Thyroid gland (tissue), 4 donors: Measurements from ENCODE around the gene SEC11C. TPM values are rescaled to one million over a fixed set of nuclear protein-coding genes. Genes with fewer than 3 reads are reported as not detected.

ENCODE experiments used
- DNase-seq, 2 donors: peaks; one replicate each; pipeline ENCODE4 v3.0.0-alpha.2; 2019
- H3K27ac ChIP-seq, 3 donors: fragments of 200-600 bp; sonication (generic); 1 replicate in 2 of 3; 2 replicates in 1 of 3; pipeline ENCODE4 v1.5.1; 2016 to 2019; ENCODE audit warnings: mild to moderate bottlenecking in 1 of 3, moderate library complexity in 1 of 3
- H3K27me3 ChIP-seq: fragments of 200-600 bp; sonication (generic); one replicate; pipeline ENCODE4 v1.5.1; 2019
- H3K36me3 ChIP-seq, 2 donors: fragments of 200-600 bp; sonication (generic); one replicate each; pipeline ENCODE4 v1.5.1; 2016 to 2019
- H3K4me1 ChIP-seq, 2 donors: fragments of 200-600 bp; sonication (generic); one replicate each; pipeline ENCODE4 v1.5.1; 2017 to 2019
- H3K4me3 ChIP-seq, 3 donors: fragments of 200-600 bp; sonication (generic); replicated peaks in 1 of 3; 1 replicate in 2 of 3; 2 replicates in 1 of 3; pipeline ENCODE4 v1.5.1; 2016; ENCODE audit warnings: mild to moderate bottlenecking in 1 of 3
- H3K9me3 ChIP-seq: fragments of 200-600 bp; sonication (generic); one replicate; pipeline ENCODE4 v1.5.1; 2017
- CTCF ChIP-seq, 6 experiments: fragments of 200-600 bp in 3 of 6; fragments of 450-650 bp in 3 of 6; sonication (generic) in 3 of 6; IDR thresholded peaks; one replicate each; pipeline ENCODE4 v1.5.1; 2016 to 2019; ENCODE audit warnings: antibody characterized with exemption in 6 of 6, mild to moderate bottlenecking in 2 of 6, inconsistent platforms in 1 of 6, moderate library complexity in 1 of 6
- POLR2A ChIP-seq, 2 donors: fragments of 450-650 bp; IDR thresholded peaks; one replicate each; pipeline ENCODE4 v1.6.1; 2017; ENCODE audit warnings: antibody characterized with exemption in 2 of 2, mild to moderate bottlenecking in 2 of 2, moderate library complexity in 1 of 2
- WGBS, 2 donors: methylation state at CpG; one replicate each; pipeline ENCODE4 v1.1.5; 2017; 5-methylcytosine and 5-hydroxymethylcytosine counted together
- intact Hi-C: fragments of 100-400 bp; cut with DNase I; formaldehyde crosslinking; loops from one replicate; pipeline ENCODE4 v1.15.1; 2023
- total RNA-seq, 4 donors: library from RNA; depleted of rRNA; stranded (reverse); fragments of >200 nt; gene quantifications; one replicate each; pipeline ENCODE4 v1.2.3, GENCODE V29; 2016

Gene SEC11C
- total RNA-seq, 4 donors from 2014 or later, result 62.2 to 198 (median 118) TPM

GRCh38 chr18:59124370-59124704 is 15.3 kb upstream of the SEC11C start:
- no peak for DNase-seq
- no peaks in the 10 kb centered on the region for H3K27me3 ChIP-seq
- H3K27ac ChIP-seq, result no peak overlapping the region
- intact Hi-C loops, result no loop called here
- no peak overlapping the region for H3K4me3 ChIP-seq
- 73 to 80% methylated on average over 1 of the region's 1 CpG for WGBS, 2 donors
- TF ChIP-seq POLR2A (IDR thresholded peaks at IDR 0.05) (no peak), CTCF (IDR thresholded peaks at IDR 0.05) (no peak)
- no peaks in the 10 kb centered on the region for H3K4me1 ChIP-seq
- no peaks in the 10 kb centered on the region for H3K9me3 ChIP-seq
- H3K36me3 ChIP-seq, result no peaks in the 10 kb centered on the region

- intact Hi-C loops, result no loop called here
- WGBS, 2 donors, result 66 to 71% methylated on average over 6 of the region's 6 CpGs
- TF ChIP-seq POLR2A (IDR thresholded peaks at IDR 0.05) (no peak), CTCF (IDR thresholded peaks at IDR 0.05) (no peak)
Measured at GRCh38 chr18:59127047-59127446, 12.6 kb upstream of the SEC11C start.

GRCh38 chr18:59129951-59130703 is 9.6 kb upstream of the SEC11C start:
- TF ChIP-seq POLR2A (IDR thresholded peaks at IDR 0.05) (no peak), CTCF (IDR thresholded peaks at IDR 0.05) (no peak)
- Histone ChIP-seq H3K4me1 (no peaks in the 10 kb centered on the region), H3K9me3 (no peaks in the 10 kb centered on the region), H3K27ac (no peak overlapping the region), H3K36me3 (no peaks in the 10 kb centered on the region), H3K4me3 (no peak overlapping the region), H3K27me3 (no peaks in the 10 kb centered on the region)
- intact Hi-C loops, result no loop called here
- 78 to 85% methylated on average over 4 of the region's 4 CpGs for WGBS, 2 donors
- DNase-seq, result no peak

More at GRCh38 chr18:59127047-59127446, 12.6 kb upstream of the SEC11C start:
- Histone ChIP-seq H3K4me1 (no peaks in the 10 kb centered on the region), H3K9me3 (no peaks in the 10 kb centered on the region), H3K4me3 (no peak overlapping the region), H3K27ac (no peak overlapping the region), H3K36me3 (no peaks in the 10 kb centered on the region), H3K27me3 (no peaks in the 10 kb centered on the region)
- DNase-seq, result no peak

- intact Hi-C loops, result no loop called here
- H3K36me3 ChIP-seq, result no peaks in the 10 kb centered on the region
- TF ChIP-seq CTCF (IDR thresholded peaks at IDR 0.05) (no peak), POLR2A (IDR thresholded peaks at IDR 0.05) (no peak)
- H3K4me3 ChIP-seq, result no peak overlapping the region
- H3K9me3 ChIP-seq, result no peaks in the 10 kb centered on the region
- no peak overlapping the region for H3K27ac ChIP-seq
- DNase-seq, result no peak
- WGBS, 2 donors, result 77% methylated on average over 5 of the region's 5 CpGs
- H3K4me1 ChIP-seq, result no peaks in the 10 kb centered on the region
- H3K27me3 ChIP-seq, result no peaks in the 10 kb centered on the region
Measured at GRCh38 chr18:59132810-59133465, 6.7 kb upstream of the SEC11C start.

- 1% methylated on average over 14 to 15 of the region's 15 CpGs for WGBS, 2 donors
- intact Hi-C loops, result no loop called here
- TF ChIP-seq CTCF (IDR thresholded peaks at IDR 0.05), result no peak
- TF ChIP-seq POLR2A (IDR thresholded peaks at IDR 0.05), result no peak
- H3K36me3 ChIP-seq, result no peaks in the 10 kb centered on the region
- peaks cover 13 to 21% of the 10 kb centered on the region in 2 donors for H3K4me1 ChIP-seq
- no peaks in the 10 kb centered on the region for H3K27me3 ChIP-seq
- H3K9me3 ChIP-seq, result no peaks in the 10 kb centered on the region
- peak overlapping the region; percentile 70 to 88 (median 78) for H3K27ac ChIP-seq
- peak overlapping the region in 2 of 3 donors; percentile 80 to 94 for H3K4me3 ChIP-seq
- DNase-seq, result peak; percentile 89 to 92
Measured at GRCh38 chr18:59139291-59139614, 431 bp upstream of the SEC11C start.
